HepG2 (cell line): ENCODE results near the gene RAB1B. TPM values are rescaled to one million over a fixed set of nuclear protein-coding genes. Genes with fewer than 3 reads are reported as not detected.

ENCODE experiments used
- AKAP8 ChIP-seq: sonication (generic); formaldehyde crosslinking; IDR thresholded peaks from 2 replicates; pipeline ENCODE4 v1.5.1; 2020; ENCODE audit warnings: mild to moderate bottlenecking, missing genetic modification reagents
- ARID2 ChIP-seq: sonication (generic); formaldehyde crosslinking; IDR thresholded peaks from 2 replicates; pipeline ENCODE4 v1.8.1; 2022; ENCODE audit warnings: mild to moderate bottlenecking, missing genetic modification reagents, borderline replicate concordance
- CC2D1A ChIP-seq: sonication (generic); formaldehyde crosslinking; IDR thresholded peaks from 2 replicates; pipeline ENCODE4 v1.8.1; 2023; ENCODE audit warnings: mild to moderate bottlenecking, missing genetic modification reagents
- KDM5B ChIP-seq: sonication (generic); formaldehyde crosslinking; IDR thresholded peaks from 2 replicates; pipeline ENCODE4 v1.4.0; 2020; ENCODE audit warnings: missing genetic modification reagents, mild to moderate bottlenecking, borderline replicate concordance
- PATZ1 ChIP-seq: sonication (generic); formaldehyde crosslinking; IDR thresholded peaks from 2 replicates; pipeline ENCODE4 v1.4.0; 2020; ENCODE audit warnings: missing genetic modification reagents
- PAXIP1 ChIP-seq: sonication (generic); formaldehyde crosslinking; conservative IDR thresholded peaks from 2 replicates; pipeline ENCODE4 v1.4.0; 2020; ENCODE audit warnings: mild to moderate bottlenecking, missing genetic modification reagents, moderate library complexity
- PCBP1 ChIP-seq: fragments of 200-400 bp; formaldehyde crosslinking; IDR thresholded peaks from 2 replicates; pipeline ENCODE4 v1.6.1; 2017; ENCODE audit warnings: mild to moderate bottlenecking, low read depth, low read length, borderline replicate concordance
- TARDBP ChIP-seq: sonication (generic); formaldehyde crosslinking; IDR thresholded peaks from 2 replicates; pipeline ENCODE4 v1.8.0; 2022; ENCODE audit warnings: mild to moderate bottlenecking, missing genetic modification reagents
- ZBTB33 ChIP-seq: sonication (generic); formaldehyde crosslinking; IDR thresholded peaks from 2 replicates; pipeline ENCODE4 v1.4.0; 2020; ENCODE audit warnings: missing genetic modification reagents
- ZNF232 ChIP-seq: sonication (generic); formaldehyde crosslinking; IDR thresholded peaks from 2 replicates; pipeline ENCODE4 v1.4.0; 2020; ENCODE audit warnings: missing genetic modification reagents, borderline replicate concordance
- ZNF280D ChIP-seq: sonication (generic); formaldehyde crosslinking; IDR thresholded peaks from 2 replicates; pipeline ENCODE4 v1.5.1; 2020; ENCODE audit warnings: mild to moderate bottlenecking, missing genetic modification reagents
- ZNF501 ChIP-seq: sonication (generic); formaldehyde crosslinking; IDR thresholded peaks from 2 replicates; pipeline ENCODE4 v1.5.1; 2020; ENCODE audit warnings: mild to moderate bottlenecking, moderate library complexity, missing genetic modification reagents
- ZNF713 ChIP-seq: sonication (generic); formaldehyde crosslinking; IDR thresholded peaks from 2 replicates; pipeline ENCODE4 v1.4.0; 2020; ENCODE audit warnings: mild to moderate bottlenecking, missing genetic modification reagents
- ZNF740 ChIP-seq: sonication (generic); formaldehyde crosslinking; IDR thresholded peaks from 2 replicates; pipeline ENCODE4 v1.4.0; 2020; ENCODE audit warnings: missing genetic modification reagents
- ZNF776 ChIP-seq: sonication (generic); formaldehyde crosslinking; IDR thresholded peaks from 2 replicates; pipeline ENCODE4 v1.4.0; 2020; ENCODE audit warnings: mild to moderate bottlenecking, missing genetic modification reagents
- polyA plus RNA-seq, 8 experiments: library from polyadenylated mRNA; depleted of rRNA in 3 of 8; stranded (reverse) in 7 of 8; unstranded in 1 of 8; fragments of >200 nt; fragmentation: Illumina TruSeq in 4 of 8; extraction: Trizol in 4 of 8; gene quantifications; 2 replicates each; pipeline versions ENCODE4 v1.2.1 to v1.2.3, GENCODE V29; 2011 to 2016; ENCODE audit warnings: low read depth in 4 of 8, missing spikeins in 1 of 8, mixed read lengths in 1 of 8; ENCODE audit not compliant: insufficient read depth in 1 of 8
- total RNA-seq, 5 experiments: library from RNA; depleted of rRNA; stranded (reverse); fragments of >200 nt; fragmentation: Illumina TruSeq; extraction: Trizol; gene quantifications; 2 replicates each; pipeline ENCODE4 v1.2.3, GENCODE V29; 2016; ENCODE audit warnings: low read depth in 1 of 5

RAB1B gene
- total and polyA plus RNA-seq, 2 of the 13 experiments (the other 11 are each of a cell fraction or from before 2014, with no cell fraction given): 77.9 to 87.9 TPM

GRCh38 chr11:66267379-66268243 lies 828 bp upstream of the RAB1B start (continued):
- peak; percentile 80 for TF ChIP-seq PATZ1 (CRISPR knock-in tag)
- peak; percentile 48; the same call in 1 of the 2 replicates for TF ChIP-seq ZNF776 (CRISPR knock-in tag)
- TF ChIP-seq ZNF740: peak; percentile 65; the same call in 1 of the 2 replicates
- peak; percentile 5; the same call in 1 of the 2 replicates for TF ChIP-seq KDM5B (CRISPR knock-in tag)
- TF ChIP-seq ZBTB33 (CRISPR knock-in tag): 0 out of 2 replicates have a peak, but pooled peaks have one; percentile 5
- TF ChIP-seq ARID2: 0 out of 2 replicates have a peak, but pooled peaks have one; percentile 49
- TF ChIP-seq TARDBP (CRISPR knock-in tag): 0 out of 2 replicates have a peak, but pooled peaks have one; percentile 28
- no peak for TF ChIP-seq ZNF713
- peak; percentile 52; the same call in 1 of the 2 replicates for TF ChIP-seq ZNF232 (CRISPR knock-in tag)
- peak; percentile 54; the same call in 1 of the 2 replicates for TF ChIP-seq ZNF501 (CRISPR knock-in tag)
- TF ChIP-seq PAXIP1 (CRISPR knock-in tag): 0 out of 2 replicates have a peak, but pooled peaks have one; percentile 1
- TF ChIP-seq ZNF280D (CRISPR knock-in tag): 0 out of 2 replicates have a peak, but pooled peaks have one; percentile 37
- 0 out of 2 replicates have a peak, but pooled peaks have one; percentile 75 for TF ChIP-seq CC2D1A (CRISPR knock-in tag)
- TF ChIP-seq AKAP8: 0 out of 2 replicates have a peak, but pooled peaks have one; percentile 16
- 0 out of 2 replicates have a peak, but pooled peaks have one; percentile 35 for TF ChIP-seq PCBP1
